GM12878 (cell line): ENCODE results near the gene EIF4E1B.

Experiments used
- IRF3 ChIP-seq: fragments of 450-650 bp; IDR thresholded peaks from 2 replicates; pipeline ENCODE4 v1.6.1; 2014; ENCODE audit warnings: mild to moderate bottlenecking
- POLR2A ChIP-seq: IDR thresholded peaks from 2 replicates; pipeline ENCODE4 v1.6.1; 2011; ENCODE audit warnings: low read depth, mild to moderate bottlenecking, low read length
- ZNF274 ChIP-seq: IDR thresholded peaks from one replicate; pipeline ENCODE4 v1.8.0; 2011; ENCODE audit not compliant: insufficient read length, insufficient read depth

DNA sequence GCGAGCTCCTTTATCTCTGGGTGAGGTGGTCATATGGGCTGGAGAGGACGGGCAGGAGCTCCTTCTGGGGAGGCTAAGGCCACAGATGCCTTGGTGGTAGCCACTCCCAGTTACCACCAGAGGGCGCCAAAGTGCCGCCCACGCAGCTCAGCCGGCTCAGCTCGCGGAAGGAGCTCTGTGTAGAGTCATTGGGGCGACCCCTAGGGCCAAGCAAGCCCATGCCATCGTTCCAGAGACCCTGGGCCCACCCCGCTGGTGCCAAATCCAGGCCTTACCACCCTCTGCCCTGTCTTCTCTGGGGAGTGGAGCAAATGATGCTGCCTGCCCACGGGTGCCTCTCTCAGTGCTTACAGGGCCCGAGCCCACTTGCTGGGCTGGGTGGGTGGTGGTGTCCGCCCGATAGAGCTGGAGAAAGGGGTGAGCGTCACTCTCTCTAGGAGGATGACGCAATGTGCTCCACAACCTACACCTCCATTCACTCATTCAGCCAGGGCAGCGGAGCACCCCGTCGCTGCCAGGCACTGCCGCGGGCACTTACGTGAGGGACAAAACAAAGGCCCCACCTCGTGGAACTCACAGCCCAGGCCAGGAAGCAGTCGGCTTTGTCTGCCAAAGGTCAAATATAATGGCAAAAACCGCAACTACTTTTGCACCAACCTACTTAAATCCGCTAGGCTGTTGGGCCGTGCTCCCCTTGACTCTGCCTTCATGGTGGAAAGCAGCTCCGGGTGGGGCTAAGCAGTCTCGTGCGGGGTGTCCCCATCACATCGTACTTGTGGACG lies 30.6 kb downstream of the EIF4E1B start:
- TF ChIP-seq IRF3 (no peak), ZNF274 (no peak), POLR2A (no peak)
